ENCODE results near the gene SLC22A23. TPM values are rescaled to one million over a fixed set of nuclear protein-coding genes. Genes with fewer than 3 reads are reported as not detected.

The SLC22A23 gene
- total and polyA plus RNA-seq, 2 of the 4 experiments (the other 2 are of a cell fraction), result 0.72 to 1.6 TPM

DNA sequence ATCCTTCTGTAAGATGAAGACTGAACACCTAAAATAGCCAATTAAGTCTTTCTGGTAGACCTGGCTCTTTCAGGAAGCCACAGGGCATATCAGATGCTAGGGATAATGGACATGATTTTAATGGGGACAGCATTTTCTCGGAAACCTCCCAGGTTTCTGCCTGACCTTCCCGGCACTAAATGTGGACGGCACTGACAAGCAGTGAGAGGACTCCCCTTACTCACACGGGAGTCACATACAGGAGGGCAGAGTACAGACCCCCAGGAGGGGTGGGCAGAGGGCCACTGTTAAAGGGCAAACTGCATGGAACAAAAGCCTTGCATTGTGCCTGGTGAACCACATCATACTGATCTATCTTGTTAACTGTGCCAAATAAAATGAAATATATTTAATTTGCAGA is 178.2 kb downstream of the SLC22A23 start:
- dilution Hi-C loops (cut with HindIII; ENCODE audit: low sequenced_read_pairs, unreplicated experiment) (no loop called here), in situ Hi-C loops (cut with MboI; ENCODE audit: low sequenced_read_pairs) (no loop called here), intact Hi-C loops (cut with micrococcal nuclease) (loop anchor here (1.0 to 5.0 kb wide), 5 partner anchors 178 to 730 kb away; no protein-coding TSS in a partner anchor)
- Histone ChIP-seq H2AK5ac (ENCODE audit: low read depth, low read length) (no peak overlapping the region), H3K36me3 (ENCODE audit: control insufficient read depth, insufficient read depth, low read length) (peaks cover 5% of the 10 kb centered on the region), H3K79me1 (ENCODE audit: low read depth in 1 of 2, low read length in 2 of 2) (no peaks in the 10 kb centered on the region), H3K23ac (ENCODE audit: low read depth, low read length) (no peak overlapping the region), H2BK15ac (ENCODE audit: low read depth, low read length) (no peak overlapping the region), H2BK120ac (ENCODE audit: low read depth, low read length) (no peak overlapping the region), H2BK20ac (ENCODE audit: low read depth, low read length) (no peak overlapping the region), H4K5ac (ENCODE audit: low read depth, low read length) (no peak overlapping the region), H2AFZ (replicated peaks; ENCODE audit: low read length, poor library complexity) (no peak overlapping the region), H3K9ac (ENCODE audit: low read depth, low read length) (no peak overlapping the region), H3K4me1 (ENCODE audit: control insufficient read depth, insufficient read depth, low read length) (peaks cover 18% of the 10 kb centered on the region), H3K9me1 (ENCODE audit: insufficient read depth, low read length) (peaks cover 7% of the 10 kb centered on the region; the same call in 1 of the 2 replicates), H4K20me1 (ENCODE audit: insufficient read depth, low read length) (peaks cover 26% of the 10 kb centered on the region), H2AK9ac (replicated peaks; ENCODE audit: low read depth, low read length, poor library complexity) (no peak overlapping the region), H3K9me3 (ENCODE audit: control insufficient read depth, insufficient read depth, low read length) (no peaks in the 10 kb centered on the region), H3K4ac (ENCODE audit: low read depth, low read length) (no peak overlapping the region), H4K8ac (ENCODE audit: low read depth in 2 of 2, low read length in 2 of 2) (no peak overlapping the region), H3K27ac (ENCODE audit: insufficient read depth, low read length) (no peak overlapping the region), H4K91ac (ENCODE audit: insufficient read depth, low read depth, low read length) (no peak overlapping the region), H2BK5ac (ENCODE audit: low read depth, low read length, poor library complexity, severe bottlenecking) (no peak overlapping the region), H3K56ac (ENCODE audit: extremely low read depth, insufficient read depth, low read length) (no peak overlapping the region), H3K27me3 (ENCODE audit: control insufficient read depth, insufficient read depth, low read length) (no peaks in the 10 kb centered on the region), H3K4me3 (ENCODE audit: insufficient read depth, low read depth, low read length) (no peak overlapping the region), H3K14ac (replicated peaks; ENCODE audit: low read depth, low read length) (no peak overlapping the region), H3K18ac (ENCODE audit: low read depth, low read length) (no peak overlapping the region), H3K4me2 (ENCODE audit: low read depth, low read length) (no peak overlapping the region)
- no CpG with 5 or more reads among the region's 4 CpGs for WGBS, 2 experiments (ENCODE audit: extremely low coverage in 2 of 2, insufficient read length in 1 of 2)
- ChIA-PET CTCF (no interaction called here), POLR2A (ENCODE audit: unreplicated experiment) (no interaction called here)
- TF ChIP-seq POLR2A (IDR thresholded peaks at IDR 0.05; ENCODE audit: low read depth, low read length) (no peak), BHLHE40 (IDR thresholded peaks at IDR 0.05; ENCODE audit: low read depth, low read length) (no peak), RAD21 (IDR thresholded peaks at IDR 0.05; ENCODE audit: low read length) (no peak), CEBPB (IDR thresholded peaks at IDR 0.05; ENCODE audit: low read depth, low read length) (no peak), FOS (IDR thresholded peaks at IDR 0.05; ENCODE audit: low read depth, low read length) (no peak), MAZ (IDR thresholded peaks at IDR 0.05; ENCODE audit: borderline replicate concordance, low read depth, low read length) (no peak), RFX5 (IDR thresholded peaks at IDR 0.05; ENCODE audit: low read depth, low read length) (no peak), RCOR1 (IDR thresholded peaks at IDR 0.05; ENCODE audit: insufficient replicate concordance, low read length) (no peak), SMC3 (IDR thresholded peaks at IDR 0.05; ENCODE audit: low read depth, low read length) (no peak), USF2 (IDR thresholded peaks at IDR 0.05; ENCODE audit: low read depth, low read length) (no peak), MXI1 (IDR thresholded peaks at IDR 0.05; ENCODE audit: borderline replicate concordance, low read depth, low read length) (no peak), MAFK (IDR thresholded peaks at IDR 0.05; ENCODE audit: low read depth, low read length) (no peak), CHD1 (IDR thresholded peaks at IDR 0.05; ENCODE audit: low read depth, low read length) (no peak), NFE2L2 (IDR thresholded peaks at IDR 0.05; ENCODE audit: low read depth, low read length) (no peak)
- TF ChIP-seq, protein P1, sequence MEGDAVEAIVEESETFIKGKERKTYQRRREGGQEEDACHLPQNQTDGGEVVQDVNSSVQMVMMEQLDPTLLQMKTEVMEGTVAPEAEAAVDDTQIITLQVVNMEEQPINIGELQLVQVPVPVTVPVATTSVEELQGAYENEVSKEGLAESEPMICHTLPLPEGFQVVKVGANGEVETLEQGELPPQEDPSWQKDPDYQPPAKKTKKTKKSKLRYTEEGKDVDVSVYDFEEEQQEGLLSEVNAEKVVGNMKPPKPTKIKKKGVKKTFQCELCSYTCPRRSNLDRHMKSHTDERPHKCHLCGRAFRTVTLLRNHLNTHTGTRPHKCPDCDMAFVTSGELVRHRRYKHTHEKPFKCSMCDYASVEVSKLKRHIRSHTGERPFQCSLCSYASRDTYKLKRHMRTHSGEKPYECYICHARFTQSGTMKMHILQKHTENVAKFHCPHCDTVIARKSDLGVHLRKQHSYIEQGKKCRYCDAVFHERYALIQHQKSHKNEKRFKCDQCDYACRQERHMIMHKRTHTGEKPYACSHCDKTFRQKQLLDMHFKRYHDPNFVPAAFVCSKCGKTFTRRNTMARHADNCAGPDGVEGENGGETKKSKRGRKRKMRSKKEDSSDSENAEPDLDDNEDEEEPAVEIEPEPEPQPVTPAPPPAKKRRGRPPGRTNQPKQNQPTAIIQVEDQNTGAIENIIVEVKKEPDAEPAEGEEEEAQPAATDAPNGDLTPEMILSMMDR (conservative IDR thresholded peaks at IDR 0.05; ENCODE audit: low read depth, low read length), result no peak
- TF ChIP-seq, protein P2, sequence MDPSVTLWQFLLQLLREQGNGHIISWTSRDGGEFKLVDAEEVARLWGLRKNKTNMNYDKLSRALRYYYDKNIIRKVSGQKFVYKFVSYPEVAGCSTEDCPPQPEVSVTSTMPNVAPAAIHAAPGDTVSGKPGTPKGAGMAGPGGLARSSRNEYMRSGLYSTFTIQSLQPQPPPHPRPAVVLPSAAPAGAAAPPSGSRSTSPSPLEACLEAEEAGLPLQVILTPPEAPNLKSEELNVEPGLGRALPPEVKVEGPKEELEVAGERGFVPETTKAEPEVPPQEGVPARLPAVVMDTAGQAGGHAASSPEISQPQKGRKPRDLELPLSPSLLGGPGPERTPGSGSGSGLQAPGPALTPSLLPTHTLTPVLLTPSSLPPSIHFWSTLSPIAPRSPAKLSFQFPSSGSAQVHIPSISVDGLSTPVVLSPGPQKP (IDR thresholded peaks at IDR 0.05; ENCODE audit: borderline replicate concordance, low read depth, low read length), result no peak
- ATAC-seq (ENCODE audit: low read depth) (no peak), DNase-seq (no peak)
- BruUV-seq (replicated peaks), result no TSS peak
